ENCODE results near the gene GLI1. TPM values are rescaled to one million over a fixed set of nuclear protein-coding genes. Genes with fewer than 3 reads are reported as not detected.

Gene GLI1
- total RNA-seq, 2 donors from 2014 or later, result 3.4 to 6.4 TPM

- no peaks in the 10 kb centered on the region for H3K36me3 Mint-ChIP-seq (ENCODE audit: low read depth)
- H3K9me3 ChIP-seq (ENCODE audit: control insufficient read depth, low read length), result no peaks in the 10 kb centered on the region
- no peaks in the 10 kb centered on the region for H3K4me1 ChIP-seq (ENCODE audit: control insufficient read depth, insufficient read depth, low read length)
- no peaks in the 10 kb centered on the region for H3K9me3 Mint-ChIP-seq
- H3K9ac ChIP-seq (ENCODE audit: extremely low read depth, low read length, poor library complexity, severe bottlenecking), result no peak overlapping the region
- no peak for DNase-seq
- H3K4me1 Mint-ChIP-seq, result peaks cover 28% of the 10 kb centered on the region
- H3K4me3 ChIP-seq (ENCODE audit: low read length), result no peak overlapping the region
- H3K27ac ChIP-seq (ENCODE audit: low read depth, low read length), result no peak overlapping the region
- 83 to 89% methylated on average over 7 to 9 of the region's 10 CpGs for WGBS, 2 experiments (ENCODE audit: insufficient coverage in 1 of 2, insufficient read length in 1 of 2)
- peak overlapping the region; percentile 72 for H3K27ac Mint-ChIP-seq
- TF ChIP-seq CTCF (conservative IDR thresholded peaks at IDR 0.05), result no peak
- H3K27me3 Mint-ChIP-seq (ENCODE audit: insufficient read depth), result peaks cover 12% of the 10 kb centered on the region
- H3K36me3 ChIP-seq (ENCODE audit: control insufficient read depth, insufficient read depth, low read length), result no peaks in the 10 kb centered on the region
- peak overlapping the region; percentile 35 for H3K4me3 Mint-ChIP-seq
- H3K27me3 ChIP-seq (ENCODE audit: control insufficient read depth, insufficient read depth, low read length, poor library complexity, severe bottlenecking), result peaks cover 6% of the 10 kb centered on the region
These were observed 4.0 kb upstream of the GLI1 start for GRCh38 chr12:57455374-57456144.

DNA sequence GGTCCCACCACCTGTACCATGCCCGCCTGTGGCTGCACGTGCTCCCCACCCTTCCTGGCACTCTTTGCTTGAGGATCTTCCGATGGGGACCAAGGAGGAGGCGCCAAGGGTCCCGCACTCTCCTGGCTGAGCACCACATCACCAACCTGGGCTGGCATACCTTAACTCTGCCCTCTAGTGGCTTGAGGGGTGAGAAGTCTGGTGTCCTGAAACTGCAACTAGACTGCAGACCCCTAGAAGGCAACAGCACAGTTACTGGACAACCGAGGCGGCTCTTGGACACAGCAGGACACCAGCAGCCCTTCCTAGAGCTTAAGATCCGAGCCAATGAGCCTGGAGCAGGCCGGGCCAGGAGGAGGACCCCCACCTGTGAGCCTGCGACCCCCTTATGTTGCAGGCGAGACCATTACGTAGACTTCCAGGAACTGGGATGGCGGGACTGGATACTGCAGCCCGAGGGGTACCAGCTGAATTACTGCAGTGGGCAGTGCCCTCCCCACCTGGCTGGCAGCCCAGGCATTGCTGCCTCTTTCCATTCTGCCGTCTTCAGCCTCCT is 3.4 kb upstream of the GLI1 start:
- Mint-ChIP-seq H3K27me3 (ENCODE audit: insufficient read depth) (peaks cover 18% of the 10 kb centered on the region), H3K4me1 (peaks cover 30% of the 10 kb centered on the region), H3K9me3 (no peaks in the 10 kb centered on the region), H3K36me3 (ENCODE audit: low read depth) (no peaks in the 10 kb centered on the region), H3K4me3 (peak overlapping the region; percentile 35), H3K27ac (peak overlapping the region; percentile 72)
- Histone ChIP-seq H3K9ac (ENCODE audit: extremely low read depth, low read length, poor library complexity, severe bottlenecking) (no peak overlapping the region), H3K36me3 (ENCODE audit: control insufficient read depth, insufficient read depth, low read length) (no peaks in the 10 kb centered on the region), H3K4me3 (ENCODE audit: low read length) (no peak overlapping the region), H3K9me3 (ENCODE audit: control insufficient read depth, low read length) (no peaks in the 10 kb centered on the region), H3K4me1 (ENCODE audit: control insufficient read depth, insufficient read depth, low read length) (no peaks in the 10 kb centered on the region), H3K27me3 (ENCODE audit: control insufficient read depth, insufficient read depth, low read length, poor library complexity, severe bottlenecking) (peaks cover 12% of the 10 kb centered on the region), H3K27ac (ENCODE audit: low read depth, low read length) (no peak overlapping the region)
- TF ChIP-seq CTCF (conservative IDR thresholded peaks at IDR 0.05), result peak; percentile 86
- 54 to 58% methylated on average over 10 to 15 of the region's 15 CpGs for WGBS, 2 experiments (ENCODE audit: insufficient coverage in 1 of 2, insufficient read length in 1 of 2)
- peak; percentile 95 for DNase-seq

GRCh38 chr12:57456737-57457490 is 2.7 kb upstream of the GLI1 start:
- no peaks in the 10 kb centered on the region for H3K9me3 ChIP-seq (ENCODE audit: control insufficient read depth, low read length)
- H3K4me3 ChIP-seq (ENCODE audit: low read length), result no peak overlapping the region
- Mint-ChIP-seq H3K27me3 (ENCODE audit: insufficient read depth) (peaks cover 20% of the 10 kb centered on the region), H3K4me1 (peaks cover 32% of the 10 kb centered on the region), H3K36me3 (ENCODE audit: low read depth) (no peaks in the 10 kb centered on the region), H3K9me3 (no peaks in the 10 kb centered on the region), H3K4me3 (no peak overlapping the region), H3K27ac (no peak overlapping the region)
- H3K9ac ChIP-seq (ENCODE audit: extremely low read depth, low read length, poor library complexity, severe bottlenecking), result no peak overlapping the region
- no peak overlapping the region for H3K27ac ChIP-seq (ENCODE audit: low read depth, low read length)
- TF ChIP-seq CTCF (conservative IDR thresholded peaks at IDR 0.05), result no peak
- H3K27me3 ChIP-seq (ENCODE audit: control insufficient read depth, insufficient read depth, low read length, poor library complexity, severe bottlenecking), result peaks cover 18% of the 10 kb centered on the region
- WGBS, 2 experiments (ENCODE audit: insufficient coverage in 1 of 2, insufficient read length in 1 of 2), result 93 to 97% methylated on average over 3 to 6 of the region's 6 CpGs
- H3K4me1 ChIP-seq (ENCODE audit: control insufficient read depth, insufficient read depth, low read length), result no peaks in the 10 kb centered on the region
- no peaks in the 10 kb centered on the region for H3K36me3 ChIP-seq (ENCODE audit: control insufficient read depth, insufficient read depth, low read length)
- no peak for DNase-seq

All from endodermal cell (in vitro differentiated cells).